Activated CD4-positive, CD25-positive, alpha-beta regulatory T cell treated with anti-CD3 and anti-CD28 coated beads, Interleukin-2, amount 50 U/mL, for 24 hours (primary cell): ENCODE data around the gene CDC42SE2.
A peak's percentile ranks its signal among the peaks of the same experiment; 100 is the strongest.
"Not testable (repeated sequence)": the region's sequence is repeated elsewhere in the genome, so short reads cannot be mapped to it uniquely, and the experiment has no call there.

Source experiments
- ATAC-seq, 2 donors: fragments of 150-1000 bp; cut with Tn5 transposase; one replicate each; pipeline ENCODE4 v1.10.0; 2021; ENCODE audit warnings: mild to moderate bottlenecking in 1 of 2, moderate library complexity in 1 of 2

The CDC42SE2 gene

GRCh38 chr5:131252824-131253171 is 11.1 kb upstream of the CDC42SE2 start:
- peak; percentile 62 to 67 for ATAC-seq

- ATAC-seq, result not testable (repeated sequence)
Observed at GRCh38 chr5:131254025-131254424, 9.8 kb upstream of the CDC42SE2 start.

- peak; percentile 61 to 68 for ATAC-seq
Observed at GRCh38 chr5:131254741-131255140, 9.1 kb upstream of the CDC42SE2 start.

- no peak for ATAC-seq
Observed at GRCh38 chr5:131256507-131256823, 7.4 kb upstream of the CDC42SE2 start.

- no peak for ATAC-seq
Observed at GRCh38 chr5:131258733-131259132, 5.1 kb upstream of the CDC42SE2 start.

- no peak for ATAC-seq
Observed at GRCh38 chr5:131259326-131259725, 4.5 kb upstream of the CDC42SE2 start.

GRCh38 chr5:131260895-131261294 is 3.0 kb upstream of the CDC42SE2 start:
- ATAC-seq, result no peak

- no peak for ATAC-seq
Observed at GRCh38 chr5:131261483-131261882, 2.4 kb upstream of the CDC42SE2 start.

GRCh38 chr5:131262953-131263541 is 806 bp upstream of the CDC42SE2 start:
- ATAC-seq, result peak; percentile 8

GRCh38 chr5:131264451-131265099 is 722 bp downstream of the CDC42SE2 start:
- peak; percentile 2 to 6 for ATAC-seq

GRCh38 chr5:131265311-131265803 is 1.5 kb downstream of the CDC42SE2 start:
- no peak for ATAC-seq

GRCh38 chr5:131266370-131267060 is 2.7 kb downstream of the CDC42SE2 start:
- peak in 1 of 2 donors; percentile 22 for ATAC-seq

GRCh38 chr5:131268758-131269370 is 5.0 kb downstream of the CDC42SE2 start:
- ATAC-seq, result no peak

- ATAC-seq, result no peak
Observed at GRCh38 chr5:131270809-131271208, 7.0 kb downstream of the CDC42SE2 start.

GRCh38 chr5:131271888-131272287 is 8.0 kb downstream of the CDC42SE2 start:
- not testable (repeated sequence) for ATAC-seq

GRCh38 chr5:131272307-131272706 is 8.5 kb downstream of the CDC42SE2 start:
- peak; percentile 23 to 28 for ATAC-seq

GRCh38 chr5:131272724-131273123 is 8.9 kb downstream of the CDC42SE2 start:
- ATAC-seq, result peak; percentile 54 to 65

- peak; percentile 26 to 31 for ATAC-seq
Observed at GRCh38 chr5:131274326-131275063, 10.6 kb downstream of the CDC42SE2 start.

GRCh38 chr5:131276072-131276471 is 12.2 kb downstream of the CDC42SE2 start:
- no peak for ATAC-seq

GRCh38 chr5:131277447-131277846 is 13.6 kb downstream of the CDC42SE2 start:
- ATAC-seq, result no peak

- no peak for ATAC-seq
Observed at GRCh38 chr5:131277875-131278740, 14.3 kb downstream of the CDC42SE2 start.

GRCh38 chr5:131278741-131279124 is 14.9 kb downstream of the CDC42SE2 start:
- ATAC-seq, result not testable (repeated sequence)
